HEK293 (cell line): Measurements from ENCODE around the gene SUFU.

Experiments used
- CTCF ChIA-PET: fragments of 350-600 bp; formaldehyde crosslinking; extraction: SDS; loops from one replicate; lab custom pipeline; 2021; ENCODE audit warnings: antibody characterized with exemption; lab: Yijun Ruan, JAX
- POLR2A ChIA-PET: fragments of 300-600 bp; formaldehyde crosslinking; extraction: SDS; loops from one replicate; lab custom pipeline; 2020; ENCODE audit warnings: antibody characterized with exemption, inconsistent platforms; lab: Yijun Ruan, JAX
- H3K27ac ChIP-seq: fragments of 200-500 bp; sonication (Bioruptor generic); 2 replicates; pipeline ENCODE4 v1.5.1; 2014; ENCODE audit warnings: low read depth, low read length, control low read depth, inconsistent platforms; ENCODE audit errors: extremely low read depth
- H3K36me3 ChIP-seq, 2 experiments: fragments of 200-500 bp in 1 of 2; sonication (Bioruptor generic) in 1 of 2; 1 replicate in 1 of 2; 2 replicates in 1 of 2; pipeline ENCODE4 v1.5.1; 2014 to 2017; ENCODE audit warnings: inconsistent platforms in 2 of 2, low read length in 2 of 2; ENCODE audit not compliant: control insufficient read depth in 2 of 2, insufficient read depth in 1 of 2
- H3K4me1 ChIP-seq: fragments of 200-500 bp; sonication (Bioruptor generic); 2 replicates; pipeline ENCODE4 v1.5.1; 2014; ENCODE audit warnings: mild to moderate bottlenecking, low read length, inconsistent platforms; ENCODE audit not compliant: control insufficient read depth, insufficient read depth
- H3K4me3 ChIP-seq: 2 replicates; pipeline ENCODE4 v1.5.1; 2011; ENCODE audit warnings: low read depth, mild to moderate bottlenecking, control low read depth, low read length, moderate library complexity
- H3K9me3 ChIP-seq: fragments of 200-500 bp; sonication (Bioruptor generic); 2 replicates; pipeline ENCODE4 v1.5.1; 2014; ENCODE audit warnings: low read depth, low read length, inconsistent platforms; ENCODE audit not compliant: control insufficient read depth, insufficient read depth
- KLF9 ChIP-seq: fragments of 450-650 bp; formaldehyde crosslinking; IDR thresholded peaks from 2 replicates; pipeline ENCODE4 v1.5.1; 2016; ENCODE audit warnings: missing biosample characterization, missing genetic modification characterization, low read depth
- MYNN ChIP-seq: fragments of 450-650 bp; formaldehyde crosslinking; IDR thresholded peaks from 2 replicates; pipeline ENCODE4 v1.5.1; 2016; ENCODE audit warnings: missing biosample characterization, missing genetic modification characterization, borderline replicate concordance
- MZF1 ChIP-seq: fragments of 450-650 bp; formaldehyde crosslinking; IDR thresholded peaks from 2 replicates; pipeline ENCODE4 v1.5.1; 2017; ENCODE audit warnings: missing biosample characterization, missing genetic modification characterization, borderline replicate concordance
- SP3 ChIP-seq: fragments of 450-650 bp; formaldehyde crosslinking; IDR thresholded peaks from 2 replicates; pipeline ENCODE4 v1.5.1; 2016; ENCODE audit warnings: missing biosample characterization, missing genetic modification characterization
- ZBTB17 ChIP-seq: fragments of 450-650 bp; formaldehyde crosslinking; IDR thresholded peaks from 2 replicates; pipeline ENCODE4 v1.5.1; 2016; ENCODE audit warnings: missing biosample characterization, missing genetic modification characterization
- ZBTB20 ChIP-seq: fragments of 450-650 bp; formaldehyde crosslinking; IDR thresholded peaks from 2 replicates; pipeline ENCODE4 v1.5.1; 2016; ENCODE audit warnings: missing biosample characterization, missing genetic modification characterization
- ZNF10 ChIP-seq: fragments of 450-650 bp; formaldehyde crosslinking; IDR thresholded peaks from 2 replicates; pipeline ENCODE4 v1.5.1; 2017; ENCODE audit warnings: missing biosample characterization, missing genetic modification characterization
- ZNF132 ChIP-seq: fragments of 450-650 bp; formaldehyde crosslinking; IDR thresholded peaks from 2 replicates; pipeline ENCODE4 v1.5.1; 2017; ENCODE audit warnings: missing biosample characterization, missing genetic modification characterization, borderline replicate concordance
- ZNF394 ChIP-seq: fragments of 450-650 bp; formaldehyde crosslinking; IDR thresholded peaks from 2 replicates; pipeline ENCODE4 v1.5.1; 2016; ENCODE audit warnings: missing biosample characterization, missing genetic modification characterization, mild to moderate bottlenecking, moderate library complexity, borderline replicate concordance
- ZNF596 ChIP-seq: fragments of 450-650 bp; IDR thresholded peaks from 2 replicates; pipeline ENCODE4 v1.5.0; 2018; ENCODE audit warnings: missing biosample characterization, mild to moderate bottlenecking, missing genetic modification characterization, moderate library complexity
- TF ChIP-seq, protein P1 (sequence below): fragments of 450-650 bp; formaldehyde crosslinking; IDR thresholded peaks from 2 replicates; pipeline ENCODE4 v1.5.1; 2016; ENCODE audit warnings: missing biosample characterization, missing genetic modification characterization
- TF ChIP-seq, protein P2 (sequence below): fragments of 450-650 bp; formaldehyde crosslinking; IDR thresholded peaks from 2 replicates; pipeline ENCODE4 v1.5.1; 2017; ENCODE audit warnings: missing biosample characterization, missing genetic modification characterization
- TF ChIP-seq, protein P3 (sequence below): fragments of 450-650 bp; formaldehyde crosslinking; IDR thresholded peaks from 2 replicates; pipeline ENCODE4 v1.5.1; 2016; ENCODE audit warnings: missing biosample characterization, missing genetic modification characterization
- TF ChIP-seq, protein P4 (sequence below): fragments of 450-650 bp; formaldehyde crosslinking; IDR thresholded peaks from 2 replicates; pipeline ENCODE4 v1.5.1; 2016; ENCODE audit warnings: missing biosample characterization, missing genetic modification characterization
- TF ChIP-seq, protein P5 (sequence below): fragments of 450-650 bp; formaldehyde crosslinking; conservative IDR thresholded peaks from 2 replicates; pipeline ENCODE4 v1.5.1; 2016; ENCODE audit warnings: low read depth, missing biosample characterization, missing genetic modification characterization
- TF ChIP-seq, protein P6 (sequence below): fragments of 450-650 bp; formaldehyde crosslinking; IDR thresholded peaks from 2 replicates; pipeline ENCODE4 v1.5.1; 2017; ENCODE audit warnings: missing biosample characterization, missing genetic modification characterization

SUFU gene

DNA sequence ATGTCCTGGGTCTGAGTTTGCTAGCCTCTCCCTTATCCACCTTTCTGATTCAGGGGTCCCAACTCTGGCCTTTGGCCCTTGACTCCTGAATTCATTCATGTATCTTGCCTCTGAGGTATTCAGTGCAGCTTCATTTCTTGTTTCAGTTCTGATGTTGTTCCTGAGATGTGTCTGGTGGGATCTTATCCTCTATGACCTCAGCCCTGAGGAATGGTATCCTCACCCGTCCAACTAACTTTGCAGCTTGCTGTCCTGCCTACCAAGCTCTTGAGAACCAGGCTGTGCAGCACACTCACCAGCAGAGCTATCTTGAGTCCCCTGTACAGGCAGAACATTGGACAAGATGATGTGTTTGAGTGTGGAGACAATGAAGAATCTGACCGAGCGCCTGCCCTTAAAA, 13.8 kb downstream of the SUFU start:
- Histone ChIP-seq H3K4me3 (no peak overlapping the region), H3K27ac (no peak overlapping the region), H3K9me3 (no peaks in the 10 kb centered on the region), H3K36me3 (peaks cover 12 to 47% of the 10 kb centered on the region in 2 experiments), H3K4me1 (no peaks in the 10 kb centered on the region)
- CTCF ChIA-PET, result no interaction called here
- TF ChIP-seq ZBTB17, result peak; percentile 78
- TF ChIP-seq, protein P1, sequence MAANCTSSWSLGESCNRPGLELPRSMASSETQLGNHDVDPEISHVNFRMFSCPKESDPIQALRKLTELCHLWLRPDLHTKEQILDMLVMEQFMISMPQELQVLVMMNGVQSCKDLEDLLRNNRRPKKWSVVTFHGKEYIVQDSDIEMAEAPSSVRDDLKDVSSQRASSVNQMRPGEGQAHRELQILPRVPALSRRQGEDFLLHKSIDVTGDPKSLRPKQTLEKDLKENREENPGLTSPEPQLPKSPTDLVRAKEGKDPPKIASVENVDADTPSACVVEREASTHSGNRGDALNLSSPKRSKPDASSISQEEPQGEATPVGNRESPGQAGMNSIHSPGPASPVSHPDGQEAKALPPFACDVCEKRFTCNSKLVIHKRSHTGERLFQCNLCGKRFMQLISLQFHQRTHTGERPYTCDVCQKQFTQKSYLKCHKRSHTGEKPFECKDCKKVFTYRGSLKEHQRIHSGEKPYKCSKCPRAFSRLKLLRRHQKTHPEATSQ (tag by site-specific recombination), result no peak
- TF ChIP-seq, protein P2, sequence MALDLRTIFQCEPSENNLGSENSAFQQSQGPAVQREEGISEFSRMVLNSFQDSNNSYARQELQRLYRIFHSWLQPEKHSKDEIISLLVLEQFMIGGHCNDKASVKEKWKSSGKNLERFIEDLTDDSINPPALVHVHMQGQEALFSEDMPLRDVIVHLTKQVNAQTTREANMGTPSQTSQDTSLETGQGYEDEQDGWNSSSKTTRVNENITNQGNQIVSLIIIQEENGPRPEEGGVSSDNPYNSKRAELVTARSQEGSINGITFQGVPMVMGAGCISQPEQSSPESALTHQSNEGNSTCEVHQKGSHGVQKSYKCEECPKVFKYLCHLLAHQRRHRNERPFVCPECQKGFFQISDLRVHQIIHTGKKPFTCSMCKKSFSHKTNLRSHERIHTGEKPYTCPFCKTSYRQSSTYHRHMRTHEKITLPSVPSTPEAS (tag by site-specific recombination), result no peak
- POLR2A ChIA-PET, result interaction anchor here (1.4 kb wide), 1 partner anchor 14 kb away, joined by 3 read pairs; the partner anchor contains the start of gene SUFU

DNA sequence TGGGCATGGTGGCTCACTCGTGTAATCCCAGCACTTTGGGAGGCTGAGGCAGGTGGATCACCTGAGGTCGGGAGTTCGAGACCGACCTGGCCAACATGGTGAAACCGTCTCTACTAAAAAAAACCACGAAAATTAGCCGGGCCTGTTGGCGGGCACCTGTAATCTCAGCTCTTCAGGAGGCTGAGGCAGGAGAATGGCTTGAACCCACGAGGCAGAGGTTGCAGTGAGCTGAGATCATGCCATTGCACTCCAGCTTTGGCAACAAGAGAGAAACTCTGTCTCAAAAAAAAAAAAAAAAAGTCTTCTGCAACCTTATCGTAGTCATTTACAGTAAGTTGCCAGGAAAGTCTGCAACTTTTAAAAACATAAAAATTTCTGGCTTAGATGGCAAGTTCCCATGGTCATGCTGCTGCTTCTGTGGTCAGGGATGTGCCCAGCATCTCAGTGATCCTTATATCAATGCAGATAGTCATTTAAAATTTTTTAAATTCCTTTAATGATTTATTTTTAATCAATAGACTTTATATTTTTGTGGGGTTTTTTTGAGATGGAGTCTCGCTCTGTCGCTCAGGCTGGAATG, 15.6 kb downstream of the SUFU start:
- TF ChIP-seq, protein P3, sequence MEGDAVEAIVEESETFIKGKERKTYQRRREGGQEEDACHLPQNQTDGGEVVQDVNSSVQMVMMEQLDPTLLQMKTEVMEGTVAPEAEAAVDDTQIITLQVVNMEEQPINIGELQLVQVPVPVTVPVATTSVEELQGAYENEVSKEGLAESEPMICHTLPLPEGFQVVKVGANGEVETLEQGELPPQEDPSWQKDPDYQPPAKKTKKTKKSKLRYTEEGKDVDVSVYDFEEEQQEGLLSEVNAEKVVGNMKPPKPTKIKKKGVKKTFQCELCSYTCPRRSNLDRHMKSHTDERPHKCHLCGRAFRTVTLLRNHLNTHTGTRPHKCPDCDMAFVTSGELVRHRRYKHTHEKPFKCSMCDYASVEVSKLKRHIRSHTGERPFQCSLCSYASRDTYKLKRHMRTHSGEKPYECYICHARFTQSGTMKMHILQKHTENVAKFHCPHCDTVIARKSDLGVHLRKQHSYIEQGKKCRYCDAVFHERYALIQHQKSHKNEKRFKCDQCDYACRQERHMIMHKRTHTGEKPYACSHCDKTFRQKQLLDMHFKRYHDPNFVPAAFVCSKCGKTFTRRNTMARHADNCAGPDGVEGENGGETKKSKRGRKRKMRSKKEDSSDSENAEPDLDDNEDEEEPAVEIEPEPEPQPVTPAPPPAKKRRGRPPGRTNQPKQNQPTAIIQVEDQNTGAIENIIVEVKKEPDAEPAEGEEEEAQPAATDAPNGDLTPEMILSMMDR (tag by site-specific recombination), result no peak
- TF ChIP-seq KLF9 (no peak), MZF1 (tag by site-specific recombination) (no peak), ZBTB20 (no peak), ZNF132 (tag by site-specific recombination) (no peak), ZNF596 (tag by site-specific recombination) (no peak), SP3 (tag by site-specific recombination) (no peak), MYNN (no peak), ZNF394 (tag by site-specific recombination) (no peak), ZNF10 (tag by site-specific recombination) (no peak)
- TF ChIP-seq, protein P4, sequence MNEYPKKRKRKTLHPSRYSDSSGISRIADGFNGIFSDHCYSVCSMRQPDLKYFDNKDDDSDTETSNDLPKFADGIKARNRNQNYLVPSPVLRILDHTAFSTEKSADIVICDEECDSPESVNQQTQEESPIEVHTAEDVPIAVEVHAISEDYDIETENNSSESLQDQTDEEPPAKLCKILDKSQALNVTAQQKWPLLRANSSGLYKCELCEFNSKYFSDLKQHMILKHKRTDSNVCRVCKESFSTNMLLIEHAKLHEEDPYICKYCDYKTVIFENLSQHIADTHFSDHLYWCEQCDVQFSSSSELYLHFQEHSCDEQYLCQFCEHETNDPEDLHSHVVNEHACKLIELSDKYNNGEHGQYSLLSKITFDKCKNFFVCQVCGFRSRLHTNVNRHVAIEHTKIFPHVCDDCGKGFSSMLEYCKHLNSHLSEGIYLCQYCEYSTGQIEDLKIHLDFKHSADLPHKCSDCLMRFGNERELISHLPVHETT, result no peak
- TF ChIP-seq, protein P5, sequence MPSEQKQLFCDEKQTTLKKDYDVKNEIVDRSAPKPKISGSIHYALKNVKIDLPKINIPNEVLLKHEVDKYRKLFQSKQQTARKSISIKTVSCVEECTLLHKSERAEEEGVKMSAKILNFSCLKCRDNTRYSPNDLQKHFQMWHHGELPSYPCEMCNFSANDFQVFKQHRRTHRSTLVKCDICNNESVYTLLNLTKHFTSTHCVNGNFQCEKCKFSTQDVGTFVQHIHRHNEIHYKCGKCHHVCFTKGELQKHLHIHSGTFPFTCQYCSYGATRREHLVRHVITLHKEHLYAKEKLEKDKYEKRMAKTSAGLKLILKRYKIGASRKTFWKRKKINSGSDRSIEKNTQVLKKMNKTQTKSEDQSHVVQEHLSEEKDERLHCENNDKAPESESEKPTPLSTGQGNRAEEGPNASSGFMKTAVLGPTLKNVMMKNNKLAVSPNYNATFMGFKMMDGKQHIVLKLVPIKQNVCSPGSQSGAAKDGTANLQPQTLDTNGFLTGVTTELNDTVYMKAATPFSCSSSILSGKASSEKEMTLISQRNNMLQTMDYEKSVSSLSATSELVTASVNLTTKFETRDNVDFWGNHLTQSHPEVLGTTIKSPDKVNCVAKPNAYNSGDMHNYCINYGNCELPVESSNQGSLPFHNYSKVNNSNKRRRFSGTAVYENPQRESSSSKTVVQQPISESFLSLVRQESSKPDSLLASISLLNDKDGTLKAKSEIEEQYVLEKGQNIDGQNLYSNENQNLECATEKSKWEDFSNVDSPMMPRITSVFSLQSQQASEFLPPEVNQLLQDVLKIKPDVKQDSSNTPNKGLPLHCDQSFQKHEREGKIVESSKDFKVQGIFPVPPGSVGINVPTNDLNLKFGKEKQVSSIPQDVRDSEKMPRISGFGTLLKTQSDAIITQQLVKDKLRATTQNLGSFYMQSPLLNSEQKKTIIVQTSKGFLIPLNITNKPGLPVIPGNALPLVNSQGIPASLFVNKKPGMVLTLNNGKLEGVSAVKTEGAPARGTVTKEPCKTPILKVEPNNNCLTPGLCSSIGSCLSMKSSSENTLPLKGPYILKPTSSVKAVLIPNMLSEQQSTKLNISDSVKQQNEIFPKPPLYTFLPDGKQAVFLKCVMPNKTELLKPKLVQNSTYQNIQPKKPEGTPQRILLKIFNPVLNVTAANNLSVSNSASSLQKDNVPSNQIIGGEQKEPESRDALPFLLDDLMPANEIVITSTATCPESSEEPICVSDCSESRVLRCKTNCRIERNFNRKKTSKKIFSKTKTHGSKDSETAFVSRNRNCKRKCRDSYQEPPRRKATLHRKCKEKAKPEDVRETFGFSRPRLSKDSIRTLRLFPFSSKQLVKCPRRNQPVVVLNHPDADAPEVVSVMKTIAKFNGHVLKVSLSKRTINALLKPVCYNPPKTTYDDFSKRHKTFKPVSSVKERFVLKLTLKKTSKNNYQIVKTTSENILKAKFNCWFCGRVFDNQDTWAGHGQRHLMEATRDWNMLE (tag by site-specific recombination), result no peak
- TF ChIP-seq, protein P6, sequence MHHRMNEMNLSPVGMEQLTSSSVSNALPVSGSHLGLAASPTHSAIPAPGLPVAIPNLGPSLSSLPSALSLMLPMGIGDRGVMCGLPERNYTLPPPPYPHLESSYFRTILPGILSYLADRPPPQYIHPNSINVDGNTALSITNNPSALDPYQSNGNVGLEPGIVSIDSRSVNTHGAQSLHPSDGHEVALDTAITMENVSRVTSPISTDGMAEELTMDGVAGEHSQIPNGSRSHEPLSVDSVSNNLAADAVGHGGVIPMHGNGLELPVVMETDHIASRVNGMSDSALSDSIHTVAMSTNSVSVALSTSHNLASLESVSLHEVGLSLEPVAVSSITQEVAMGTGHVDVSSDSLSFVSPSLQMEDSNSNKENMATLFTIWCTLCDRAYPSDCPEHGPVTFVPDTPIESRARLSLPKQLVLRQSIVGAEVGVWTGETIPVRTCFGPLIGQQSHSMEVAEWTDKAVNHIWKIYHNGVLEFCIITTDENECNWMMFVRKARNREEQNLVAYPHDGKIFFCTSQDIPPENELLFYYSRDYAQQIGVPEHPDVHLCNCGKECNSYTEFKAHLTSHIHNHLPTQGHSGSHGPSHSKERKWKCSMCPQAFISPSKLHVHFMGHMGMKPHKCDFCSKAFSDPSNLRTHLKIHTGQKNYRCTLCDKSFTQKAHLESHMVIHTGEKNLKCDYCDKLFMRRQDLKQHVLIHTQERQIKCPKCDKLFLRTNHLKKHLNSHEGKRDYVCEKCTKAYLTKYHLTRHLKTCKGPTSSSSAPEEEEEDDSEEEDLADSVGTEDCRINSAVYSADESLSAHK, result no peak
- TF ChIP-seq, all 188 proteins: peak for 0
- Histone ChIP-seq H3K4me3 (no peak overlapping the region), H3K27ac (no peak overlapping the region), H3K9me3 (no peaks in the 10 kb centered on the region), H3K36me3 (peaks cover 3 to 41% of the 10 kb centered on the region in 2 experiments; a peak in 2 of 3 replicates), H3K4me1 (no peaks in the 10 kb centered on the region)
- ChIA-PET CTCF (no interaction called here), POLR2A (no interaction called here)
